Neural cell (in vitro differentiated cells): ENCODE measurements around the gene ZNF366.

ENCODE experiments used
- RAD21 ChIP-seq: fragments of 450-650 bp; conservative IDR thresholded peaks from 2 replicates; pipeline ENCODE4 v1.6.1; 2014; ENCODE audit warnings: antibody characterized with exemption, mild to moderate bottlenecking, moderate library complexity
- SMC3 ChIP-seq: fragments of 450-650 bp; conservative IDR thresholded peaks from 2 replicates; pipeline ENCODE4 v1.6.1; 2014; ENCODE audit warnings: antibody characterized with exemption, mild to moderate bottlenecking, moderate library complexity; ENCODE audit not compliant: poor library complexity
- TAF1 ChIP-seq: IDR thresholded peaks from 2 replicates; pipeline ENCODE4 v1.6.1; 2012; ENCODE audit warnings: low read depth
- TF ChIP-seq, protein P1 (sequence below): fragments of 450-650 bp; IDR thresholded peaks from 2 replicates; pipeline ENCODE4 v1.5.1; 2014; ENCODE audit warnings: antibody characterized with exemption, mild to moderate bottlenecking, moderate library complexity; ENCODE audit not compliant: poor library complexity, severe bottlenecking
- TF ChIP-seq, protein P2 (sequence below): IDR thresholded peaks from 2 replicates; pipeline ENCODE4 v1.6.1; 2012; ENCODE audit warnings: borderline replicate concordance

- TF ChIP-seq RAD21 (no peak), TAF1 (no peak), SMC3 (no peak)
- TF ChIP-seq, protein P1, sequence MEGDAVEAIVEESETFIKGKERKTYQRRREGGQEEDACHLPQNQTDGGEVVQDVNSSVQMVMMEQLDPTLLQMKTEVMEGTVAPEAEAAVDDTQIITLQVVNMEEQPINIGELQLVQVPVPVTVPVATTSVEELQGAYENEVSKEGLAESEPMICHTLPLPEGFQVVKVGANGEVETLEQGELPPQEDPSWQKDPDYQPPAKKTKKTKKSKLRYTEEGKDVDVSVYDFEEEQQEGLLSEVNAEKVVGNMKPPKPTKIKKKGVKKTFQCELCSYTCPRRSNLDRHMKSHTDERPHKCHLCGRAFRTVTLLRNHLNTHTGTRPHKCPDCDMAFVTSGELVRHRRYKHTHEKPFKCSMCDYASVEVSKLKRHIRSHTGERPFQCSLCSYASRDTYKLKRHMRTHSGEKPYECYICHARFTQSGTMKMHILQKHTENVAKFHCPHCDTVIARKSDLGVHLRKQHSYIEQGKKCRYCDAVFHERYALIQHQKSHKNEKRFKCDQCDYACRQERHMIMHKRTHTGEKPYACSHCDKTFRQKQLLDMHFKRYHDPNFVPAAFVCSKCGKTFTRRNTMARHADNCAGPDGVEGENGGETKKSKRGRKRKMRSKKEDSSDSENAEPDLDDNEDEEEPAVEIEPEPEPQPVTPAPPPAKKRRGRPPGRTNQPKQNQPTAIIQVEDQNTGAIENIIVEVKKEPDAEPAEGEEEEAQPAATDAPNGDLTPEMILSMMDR, result no peak
- TF ChIP-seq, protein P2, sequence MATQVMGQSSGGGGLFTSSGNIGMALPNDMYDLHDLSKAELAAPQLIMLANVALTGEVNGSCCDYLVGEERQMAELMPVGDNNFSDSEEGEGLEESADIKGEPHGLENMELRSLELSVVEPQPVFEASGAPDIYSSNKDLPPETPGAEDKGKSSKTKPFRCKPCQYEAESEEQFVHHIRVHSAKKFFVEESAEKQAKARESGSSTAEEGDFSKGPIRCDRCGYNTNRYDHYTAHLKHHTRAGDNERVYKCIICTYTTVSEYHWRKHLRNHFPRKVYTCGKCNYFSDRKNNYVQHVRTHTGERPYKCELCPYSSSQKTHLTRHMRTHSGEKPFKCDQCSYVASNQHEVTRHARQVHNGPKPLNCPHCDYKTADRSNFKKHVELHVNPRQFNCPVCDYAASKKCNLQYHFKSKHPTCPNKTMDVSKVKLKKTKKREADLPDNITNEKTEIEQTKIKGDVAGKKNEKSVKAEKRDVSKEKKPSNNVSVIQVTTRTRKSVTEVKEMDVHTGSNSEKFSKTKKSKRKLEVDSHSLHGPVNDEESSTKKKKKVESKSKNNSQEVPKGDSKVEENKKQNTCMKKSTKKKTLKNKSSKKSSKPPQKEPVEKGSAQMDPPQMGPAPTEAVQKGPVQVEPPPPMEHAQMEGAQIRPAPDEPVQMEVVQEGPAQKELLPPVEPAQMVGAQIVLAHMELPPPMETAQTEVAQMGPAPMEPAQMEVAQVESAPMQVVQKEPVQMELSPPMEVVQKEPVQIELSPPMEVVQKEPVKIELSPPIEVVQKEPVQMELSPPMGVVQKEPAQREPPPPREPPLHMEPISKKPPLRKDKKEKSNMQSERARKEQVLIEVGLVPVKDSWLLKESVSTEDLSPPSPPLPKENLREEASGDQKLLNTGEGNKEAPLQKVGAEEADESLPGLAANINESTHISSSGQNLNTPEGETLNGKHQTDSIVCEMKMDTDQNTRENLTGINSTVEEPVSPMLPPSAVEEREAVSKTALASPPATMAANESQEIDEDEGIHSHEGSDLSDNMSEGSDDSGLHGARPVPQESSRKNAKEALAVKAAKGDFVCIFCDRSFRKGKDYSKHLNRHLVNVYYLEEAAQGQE, result no peak
Observed at GRCh38 chr5:72497823-72498222, 9.4 kb downstream of the ZNF366 start.
